ENCODE results near the gene PIGH. TPM values are rescaled to one million over a fixed set of nuclear protein-coding genes. Genes with fewer than 3 reads are reported as not detected.

PIGH gene
- total RNA-seq, 1 donor from 2014 or later, result 24.2 TPM

DNA sequence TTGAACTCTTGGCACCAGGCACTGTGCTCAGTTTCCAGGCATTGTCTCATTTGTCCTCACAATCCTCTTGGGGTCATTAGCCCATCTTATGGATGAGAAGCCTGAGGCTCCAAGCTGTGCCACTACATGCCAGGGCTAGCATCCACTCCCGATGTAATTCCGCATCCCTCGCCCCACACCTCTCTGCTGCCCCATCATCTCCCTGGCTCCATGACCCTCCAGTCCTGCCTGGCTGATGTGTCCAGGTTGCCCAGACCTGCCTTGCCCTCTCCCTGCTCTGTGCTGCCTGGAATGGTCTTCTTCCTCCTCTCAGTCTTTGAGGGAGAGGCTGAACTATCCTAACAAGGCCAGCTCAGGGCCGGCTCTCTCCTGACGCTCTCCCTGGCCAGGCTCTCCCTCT is 27.5 kb downstream of the PIGH start:
- H3K4me1 ChIP-seq, result no peaks in the 10 kb centered on the region
- no peaks in the 10 kb centered on the region for H3K27me3 ChIP-seq
- H3K9me3 ChIP-seq, result no peaks in the 10 kb centered on the region
- H3K36me3 ChIP-seq, result no peaks in the 10 kb centered on the region
- TF ChIP-seq, protein P1, sequence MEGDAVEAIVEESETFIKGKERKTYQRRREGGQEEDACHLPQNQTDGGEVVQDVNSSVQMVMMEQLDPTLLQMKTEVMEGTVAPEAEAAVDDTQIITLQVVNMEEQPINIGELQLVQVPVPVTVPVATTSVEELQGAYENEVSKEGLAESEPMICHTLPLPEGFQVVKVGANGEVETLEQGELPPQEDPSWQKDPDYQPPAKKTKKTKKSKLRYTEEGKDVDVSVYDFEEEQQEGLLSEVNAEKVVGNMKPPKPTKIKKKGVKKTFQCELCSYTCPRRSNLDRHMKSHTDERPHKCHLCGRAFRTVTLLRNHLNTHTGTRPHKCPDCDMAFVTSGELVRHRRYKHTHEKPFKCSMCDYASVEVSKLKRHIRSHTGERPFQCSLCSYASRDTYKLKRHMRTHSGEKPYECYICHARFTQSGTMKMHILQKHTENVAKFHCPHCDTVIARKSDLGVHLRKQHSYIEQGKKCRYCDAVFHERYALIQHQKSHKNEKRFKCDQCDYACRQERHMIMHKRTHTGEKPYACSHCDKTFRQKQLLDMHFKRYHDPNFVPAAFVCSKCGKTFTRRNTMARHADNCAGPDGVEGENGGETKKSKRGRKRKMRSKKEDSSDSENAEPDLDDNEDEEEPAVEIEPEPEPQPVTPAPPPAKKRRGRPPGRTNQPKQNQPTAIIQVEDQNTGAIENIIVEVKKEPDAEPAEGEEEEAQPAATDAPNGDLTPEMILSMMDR (IDR thresholded peaks at IDR 0.05), result no peak
- ATAC-seq, result no peak
- H3K4me3 ChIP-seq, result no peak overlapping the region
- intact Hi-C loops (cut with DNase I), result no loop called here
- no peak overlapping the region for H3K27ac ChIP-seq
- peak; percentile 42 for DNase-seq

DNA sequence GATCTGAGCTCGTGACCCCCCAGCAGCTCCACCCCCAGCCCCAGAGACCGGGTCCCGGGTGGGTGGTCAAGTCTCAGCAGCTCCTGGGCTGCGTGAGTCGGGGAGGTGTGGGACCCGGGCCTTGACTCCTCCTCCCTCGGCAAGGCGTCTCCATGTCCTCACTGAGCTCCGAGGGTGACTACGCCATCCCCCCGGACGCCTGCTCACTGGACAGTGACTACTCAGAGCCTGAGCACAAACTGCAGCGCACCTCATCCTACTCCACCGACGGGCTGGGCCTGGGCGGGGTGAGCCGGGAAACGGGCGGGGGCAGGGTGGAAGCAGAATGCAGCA is 28.1 kb downstream of the PIGH start:
- intact Hi-C loops (cut with DNase I), result no loop called here

DNA sequence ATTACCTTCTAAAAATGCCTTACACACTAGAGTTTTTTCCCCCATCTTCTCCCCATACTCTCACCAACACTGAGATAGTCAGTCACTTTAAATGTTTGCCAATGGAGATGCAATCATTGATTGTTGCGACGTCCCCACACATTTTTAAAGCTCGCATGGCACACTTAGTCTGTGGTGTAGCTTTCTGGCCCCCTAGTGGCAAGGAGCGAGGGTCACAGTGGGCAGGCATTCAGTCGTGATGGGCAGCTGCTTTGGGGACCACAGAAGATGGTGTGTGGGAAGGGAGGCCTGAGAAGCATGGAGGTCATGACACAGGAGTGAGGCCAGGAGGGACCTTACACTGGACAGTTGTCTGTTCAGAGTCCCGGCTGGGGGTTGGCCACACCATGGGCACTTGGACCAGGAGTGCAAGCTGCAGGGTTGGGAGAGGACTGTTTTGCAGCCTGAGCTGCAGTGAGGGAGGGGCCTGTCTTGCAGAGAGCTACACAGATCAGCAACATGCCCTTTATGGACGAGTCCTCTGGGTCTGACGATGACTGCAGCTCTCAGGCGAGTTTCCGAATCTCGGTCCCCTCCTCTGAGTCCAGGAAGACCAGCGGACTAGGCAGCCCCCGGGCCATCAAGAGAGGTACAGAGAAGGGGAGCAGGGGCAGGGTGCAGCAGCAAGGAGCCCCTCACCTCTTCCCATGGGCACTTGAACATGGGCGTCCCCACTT is 28.6 kb downstream of the PIGH start:
- H3K9me3 ChIP-seq, result no peaks in the 10 kb centered on the region
- no peaks in the 10 kb centered on the region for H3K36me3 ChIP-seq
- no peaks in the 10 kb centered on the region for H3K27me3 ChIP-seq
- DNase-seq (peak; percentile 81), ATAC-seq (peak; percentile 82)
- no peak overlapping the region for H3K27ac ChIP-seq
- TF ChIP-seq, protein P1 (IDR thresholded peaks at IDR 0.05), result peak; percentile 85
- H3K4me3 ChIP-seq, result no peak overlapping the region
- intact Hi-C loops (cut with DNase I), result no loop called here
- no peaks in the 10 kb centered on the region for H3K4me1 ChIP-seq

More for the DNA sequence above, 28.1 kb downstream of the PIGH start:
- Histone ChIP-seq H3K4me3 (no peak overlapping the region), H3K36me3 (no peaks in the 10 kb centered on the region), H3K4me1 (no peaks in the 10 kb centered on the region), H3K27ac (no peak overlapping the region), H3K9me3 (no peaks in the 10 kb centered on the region), H3K27me3 (no peaks in the 10 kb centered on the region)
- peak; percentile 61 for DNase-seq
- TF ChIP-seq, protein P1 (IDR thresholded peaks at IDR 0.05), result no peak
- ATAC-seq, result no peak

DNA sequence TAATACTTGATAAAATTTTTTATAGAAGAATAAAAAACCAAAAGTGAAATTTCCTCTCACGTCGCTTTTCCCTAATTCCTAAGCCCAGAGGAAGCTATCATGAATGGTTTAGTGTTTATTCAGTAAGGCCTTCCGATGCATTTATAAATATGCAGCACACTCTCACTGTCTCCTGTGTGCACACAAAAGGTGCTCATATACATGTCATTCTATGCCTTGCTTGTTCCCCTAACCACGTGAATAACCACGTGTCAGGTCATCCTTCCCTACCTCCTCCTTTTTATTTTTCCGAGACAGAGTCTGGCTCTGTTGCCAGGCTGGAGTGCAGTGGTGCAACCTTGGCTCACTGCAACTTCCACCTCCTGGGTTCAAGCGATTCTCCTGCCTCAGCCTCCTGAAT is 29.6 kb downstream of the PIGH start:
- H3K36me3 ChIP-seq, result no peaks in the 10 kb centered on the region
- H3K4me1 ChIP-seq, result no peaks in the 10 kb centered on the region
- intact Hi-C loops (cut with DNase I), result no loop called here
- no peak for DNase-seq
- no peaks in the 10 kb centered on the region for H3K27me3 ChIP-seq
- ATAC-seq, result no peak
- H3K9me3 ChIP-seq, result no peaks in the 10 kb centered on the region
- no peak overlapping the region for H3K4me3 ChIP-seq
- TF ChIP-seq, protein P1 (IDR thresholded peaks at IDR 0.05), result no peak
- no peak overlapping the region for H3K27ac ChIP-seq

DNA sequence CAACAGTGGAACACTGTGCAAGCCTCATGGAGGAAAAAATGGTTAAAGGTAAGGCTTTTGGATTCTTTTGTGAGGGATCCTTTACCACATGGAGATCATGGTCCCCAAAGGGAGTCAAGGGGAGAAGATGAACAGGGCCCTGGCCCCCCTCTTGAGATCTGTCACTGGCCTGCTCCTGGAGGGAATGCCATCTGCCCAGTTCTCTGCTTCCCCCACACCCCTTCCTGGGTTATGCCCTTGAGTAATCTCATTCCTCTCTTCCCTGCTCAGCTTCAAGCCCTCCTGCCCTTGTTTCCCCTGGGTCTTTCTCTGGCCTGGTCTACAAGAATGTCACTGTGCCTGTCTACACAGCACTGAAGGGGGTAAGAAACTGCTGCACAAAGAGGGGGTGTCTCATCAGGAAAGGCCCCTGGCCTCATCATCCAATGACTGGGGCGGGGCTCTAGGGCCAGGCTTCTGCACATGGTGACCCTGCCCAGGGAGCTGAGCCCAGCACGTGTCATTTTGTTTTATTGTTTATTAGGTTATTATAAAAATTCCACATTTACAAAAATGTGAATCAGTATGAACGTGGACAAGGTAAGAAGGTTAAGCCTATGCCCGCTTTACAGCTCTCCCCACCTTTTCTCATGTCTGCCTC is 30.3 kb downstream of the PIGH start:
- intact Hi-C loops (cut with DNase I), result no loop called here
- Histone ChIP-seq H3K9me3 (no peaks in the 10 kb centered on the region), H3K27ac (no peak overlapping the region), H3K27me3 (no peaks in the 10 kb centered on the region), H3K36me3 (no peaks in the 10 kb centered on the region), H3K4me1 (no peaks in the 10 kb centered on the region), H3K4me3 (no peak overlapping the region)
- ATAC-seq (no peak), DNase-seq (peak; percentile 41)
- TF ChIP-seq, protein P1 (IDR thresholded peaks at IDR 0.05), result no peak
